ENCODE measurements around the gene KCNQ4.

DNA sequence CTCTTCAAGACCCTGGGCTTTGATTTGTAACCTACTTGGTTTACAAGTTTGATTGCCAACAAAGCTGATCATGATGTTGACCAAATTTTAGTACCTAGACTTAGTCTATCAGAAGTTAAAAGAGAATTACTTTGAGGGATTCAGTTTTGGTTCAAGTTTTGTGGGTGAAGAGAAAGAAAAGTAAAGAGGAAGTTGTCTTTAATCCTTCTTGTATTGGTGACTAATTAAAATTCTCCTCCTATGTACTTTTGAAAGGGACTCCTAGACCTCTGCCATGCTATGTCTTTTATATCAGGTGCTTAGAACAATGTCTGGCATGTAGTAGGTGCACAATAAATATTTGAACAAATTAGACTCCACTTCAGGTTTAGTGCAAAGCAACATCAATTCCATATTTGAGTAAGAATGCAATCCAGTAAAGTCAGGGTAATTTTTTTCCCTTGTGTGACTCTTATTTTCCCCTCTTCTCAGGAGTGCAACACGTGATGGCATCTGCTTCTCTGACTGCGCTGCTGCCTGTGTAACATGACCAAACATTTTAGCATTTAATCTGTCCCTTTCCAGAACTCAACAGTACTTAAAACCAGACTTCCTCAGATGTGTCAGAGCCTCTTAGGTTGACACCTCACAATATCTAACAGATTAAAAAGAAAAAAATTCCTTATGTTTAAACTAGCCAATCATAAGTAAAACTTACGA, 41.1 kb upstream of the KCNQ4 start:
- TF ChIP-seq, protein P1, sequence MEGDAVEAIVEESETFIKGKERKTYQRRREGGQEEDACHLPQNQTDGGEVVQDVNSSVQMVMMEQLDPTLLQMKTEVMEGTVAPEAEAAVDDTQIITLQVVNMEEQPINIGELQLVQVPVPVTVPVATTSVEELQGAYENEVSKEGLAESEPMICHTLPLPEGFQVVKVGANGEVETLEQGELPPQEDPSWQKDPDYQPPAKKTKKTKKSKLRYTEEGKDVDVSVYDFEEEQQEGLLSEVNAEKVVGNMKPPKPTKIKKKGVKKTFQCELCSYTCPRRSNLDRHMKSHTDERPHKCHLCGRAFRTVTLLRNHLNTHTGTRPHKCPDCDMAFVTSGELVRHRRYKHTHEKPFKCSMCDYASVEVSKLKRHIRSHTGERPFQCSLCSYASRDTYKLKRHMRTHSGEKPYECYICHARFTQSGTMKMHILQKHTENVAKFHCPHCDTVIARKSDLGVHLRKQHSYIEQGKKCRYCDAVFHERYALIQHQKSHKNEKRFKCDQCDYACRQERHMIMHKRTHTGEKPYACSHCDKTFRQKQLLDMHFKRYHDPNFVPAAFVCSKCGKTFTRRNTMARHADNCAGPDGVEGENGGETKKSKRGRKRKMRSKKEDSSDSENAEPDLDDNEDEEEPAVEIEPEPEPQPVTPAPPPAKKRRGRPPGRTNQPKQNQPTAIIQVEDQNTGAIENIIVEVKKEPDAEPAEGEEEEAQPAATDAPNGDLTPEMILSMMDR (IDR thresholded peaks at IDR 0.05; ENCODE audit: low read length): no peak
- TF ChIP-seq EZH2 (IDR thresholded peaks at IDR 0.05; ENCODE audit: borderline replicate concordance, low read length): no peak
